HEK293 (cell line): Measurements from ENCODE around the gene NANOG.

ENCODE experiments used
- ELK4 ChIP-seq: IDR thresholded peaks from 2 replicates; pipeline ENCODE4 v1.6.1; 2011; ENCODE audit warnings: mild to moderate bottlenecking, low read depth, low read length, borderline replicate concordance
- KLF16 ChIP-seq: fragments of 450-650 bp; formaldehyde crosslinking; IDR thresholded peaks from 2 replicates; pipeline ENCODE4 v1.5.1; 2017; ENCODE audit warnings: missing biosample characterization, missing genetic modification characterization
- MYNN ChIP-seq: fragments of 450-650 bp; formaldehyde crosslinking; IDR thresholded peaks from 2 replicates; pipeline ENCODE4 v1.5.1; 2016; ENCODE audit warnings: missing biosample characterization, missing genetic modification characterization, borderline replicate concordance
- MZF1 ChIP-seq: fragments of 450-650 bp; formaldehyde crosslinking; IDR thresholded peaks from 2 replicates; pipeline ENCODE4 v1.5.1; 2017; ENCODE audit warnings: missing biosample characterization, missing genetic modification characterization, borderline replicate concordance
- ZNF114 ChIP-seq: fragments of 450-650 bp; formaldehyde crosslinking; IDR thresholded peaks from 2 replicates; pipeline ENCODE4 v1.5.0; 2017; ENCODE audit warnings: missing biosample characterization, missing genetic modification characterization
- ZNF16 ChIP-seq: fragments of 450-650 bp; formaldehyde crosslinking; IDR thresholded peaks from 2 replicates; pipeline ENCODE4 v1.5.1; 2016; ENCODE audit warnings: low read depth, missing biosample characterization, missing genetic modification characterization
- ZNF274 ChIP-seq, 2 experiments: fragments of 200-500 bp in 1 of 2; fragments of 450-650 bp in 1 of 2; sonication (Bioruptor generic) in 1 of 2; formaldehyde crosslinking in 1 of 2; IDR thresholded peaks; 2 replicates each; pipeline versions ENCODE4 v1.5.1 to v1.6.1; 2014 to 2016; ENCODE audit warnings: borderline replicate concordance in 1 of 2, inconsistent platforms in 1 of 2, low read length in 1 of 2, missing biosample characterization in 1 of 2, missing genetic modification characterization in 1 of 2
- ZNF423 ChIP-seq: fragments of 450-650 bp; formaldehyde crosslinking; IDR thresholded peaks from 2 replicates; pipeline ENCODE4 v1.5.1; 2016; ENCODE audit warnings: missing biosample characterization, missing genetic modification characterization
- ZNF560 ChIP-seq: fragments of 450-650 bp; formaldehyde crosslinking; IDR thresholded peaks from 2 replicates; pipeline ENCODE4 v1.5.1; 2017; ENCODE audit warnings: missing biosample characterization, missing genetic modification characterization, borderline replicate concordance
- ZNF670 ChIP-seq: fragments of 450-650 bp; formaldehyde crosslinking; IDR thresholded peaks from 2 replicates; pipeline ENCODE4 v1.5.1; 2016; ENCODE audit warnings: missing biosample characterization, missing genetic modification characterization, low read depth
- ZNF747 ChIP-seq: fragments of 450-650 bp; formaldehyde crosslinking; IDR thresholded peaks from 2 replicates; pipeline ENCODE4 v1.5.1; 2016; ENCODE audit warnings: missing biosample characterization, missing genetic modification characterization
- ZNF785 ChIP-seq: fragments of 450-650 bp; formaldehyde crosslinking; IDR thresholded peaks from 2 replicates; pipeline ENCODE4 v1.5.1; 2016; ENCODE audit warnings: missing biosample characterization, missing genetic modification characterization
- ZNF830 ChIP-seq: fragments of 450-650 bp; IDR thresholded peaks from 2 replicates; pipeline ENCODE4 v1.5.0; 2018; ENCODE audit warnings: missing biosample characterization, missing genetic modification characterization, low read depth, mild to moderate bottlenecking, moderate library complexity
- TF ChIP-seq, protein P1 (sequence below): fragments of 450-650 bp; formaldehyde crosslinking; IDR thresholded peaks from 2 replicates; pipeline ENCODE4 v1.5.1; 2016; ENCODE audit warnings: missing biosample characterization, missing genetic modification characterization

GRCh38 chr12:7787574-7788293, 1.5 kb upstream of the NANOG start:
- TF ChIP-seq ZNF423, result no peak
- TF ChIP-seq MYNN (tag by site-specific recombination), result no peak
- no peak for TF ChIP-seq ZNF16
- TF ChIP-seq ZNF830 (tag by site-specific recombination), result no peak
- TF ChIP-seq, protein P1, sequence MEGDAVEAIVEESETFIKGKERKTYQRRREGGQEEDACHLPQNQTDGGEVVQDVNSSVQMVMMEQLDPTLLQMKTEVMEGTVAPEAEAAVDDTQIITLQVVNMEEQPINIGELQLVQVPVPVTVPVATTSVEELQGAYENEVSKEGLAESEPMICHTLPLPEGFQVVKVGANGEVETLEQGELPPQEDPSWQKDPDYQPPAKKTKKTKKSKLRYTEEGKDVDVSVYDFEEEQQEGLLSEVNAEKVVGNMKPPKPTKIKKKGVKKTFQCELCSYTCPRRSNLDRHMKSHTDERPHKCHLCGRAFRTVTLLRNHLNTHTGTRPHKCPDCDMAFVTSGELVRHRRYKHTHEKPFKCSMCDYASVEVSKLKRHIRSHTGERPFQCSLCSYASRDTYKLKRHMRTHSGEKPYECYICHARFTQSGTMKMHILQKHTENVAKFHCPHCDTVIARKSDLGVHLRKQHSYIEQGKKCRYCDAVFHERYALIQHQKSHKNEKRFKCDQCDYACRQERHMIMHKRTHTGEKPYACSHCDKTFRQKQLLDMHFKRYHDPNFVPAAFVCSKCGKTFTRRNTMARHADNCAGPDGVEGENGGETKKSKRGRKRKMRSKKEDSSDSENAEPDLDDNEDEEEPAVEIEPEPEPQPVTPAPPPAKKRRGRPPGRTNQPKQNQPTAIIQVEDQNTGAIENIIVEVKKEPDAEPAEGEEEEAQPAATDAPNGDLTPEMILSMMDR (tag by site-specific recombination), result no peak
- TF ChIP-seq ZNF560 (tag by site-specific recombination), result no peak
- no peak for TF ChIP-seq ZNF670
- TF ChIP-seq ZNF747 (tag by site-specific recombination), result no peak
- TF ChIP-seq ZNF785 (tag by site-specific recombination), result no peak
- no peak for TF ChIP-seq MZF1 (tag by site-specific recombination)
- TF ChIP-seq ZNF114, result no peak
- TF ChIP-seq ZNF274 (IDR thresholded peaks at IDR 0.05; ENCODE audit: low read length), result no peak
- no peak for TF ChIP-seq ZNF274 (tag by site-specific recombination; IDR thresholded peaks at IDR 0.05; ENCODE audit: borderline replicate concordance)
- no peak for TF ChIP-seq ELK4
- TF ChIP-seq KLF16 (tag by site-specific recombination), result no peak
